Rectal smooth muscle tissue (tissue), 1 donor: Measurements from ENCODE around the gene BID.
A peak's percentile ranks its signal among the peaks of the same experiment; 100 is the strongest.

Experiments
- H3K27ac ChIP-seq: one replicate; pipeline ENCODE4 v1.7.0; 2013; ENCODE audit warnings: low read depth, low read length, inconsistent platforms
- H3K27me3 ChIP-seq: one replicate; pipeline ENCODE4 v1.7.0; 2013; ENCODE audit warnings: low read length; ENCODE audit not compliant: control insufficient read depth, insufficient read depth
- H3K36me3 ChIP-seq: one replicate; pipeline ENCODE4 v1.7.0; 2013; ENCODE audit warnings: low read length; ENCODE audit not compliant: control insufficient read depth, insufficient read depth
- H3K4me1 ChIP-seq: one replicate; pipeline ENCODE4 v1.7.0; 2013; ENCODE audit warnings: low read length; ENCODE audit not compliant: control insufficient read depth, insufficient read depth
- H3K4me3 ChIP-seq: one replicate; pipeline ENCODE4 v1.7.0; 2013; ENCODE audit warnings: low read length
- H3K9ac ChIP-seq: one replicate; pipeline ENCODE4 v1.7.0; 2013; ENCODE audit warnings: low read length

Gene BID

GRCh38 chr22:17774206-17774925 lies at the start of gene BID:
Gene BID, minus strand, starts transcription at chr22:17774469. Its CDS starts 24,353 bp downstream, at chr22:17750116.
- Histone ChIP-seq H3K36me3 (no peaks in the 10 kb centered on the region), H3K4me1 (no peaks in the 10 kb centered on the region), H3K9ac (peak within 1 kb of the TSS; percentile 59), H3K27me3 (no peaks in the 10 kb centered on the region), H3K4me3 (peak within 1 kb of the TSS; percentile 59), H3K27ac (no peak within 1 kb of the TSS)

- Histone ChIP-seq H3K36me3 (peaks cover 27% of the 10 kb centered on the region), H3K27ac (no peak overlapping the region), H3K27me3 (no peaks in the 10 kb centered on the region), H3K4me3 (no peak overlapping the region), H3K4me1 (no peaks in the 10 kb centered on the region), H3K9ac (no peak overlapping the region)
Observed at GRCh38 chr22:17823964-17824363, 49.7 kb upstream of the BID start.

- H3K4me3 ChIP-seq: no peak overlapping the region
- no peak overlapping the region for H3K9ac ChIP-seq
- no peaks in the 10 kb centered on the region for H3K27me3 ChIP-seq
- H3K4me1 ChIP-seq: no peaks in the 10 kb centered on the region
- no peak overlapping the region for H3K27ac ChIP-seq
- peaks cover 23% of the 10 kb centered on the region for H3K36me3 ChIP-seq
Observed at GRCh38 chr22:17823226-17823625, 49.0 kb upstream of the BID start.

GRCh38 chr22:17822087-17822486 lies 47.8 kb upstream of the BID start:
- no peak overlapping the region for H3K9ac ChIP-seq
- H3K36me3 ChIP-seq: peaks cover 16% of the 10 kb centered on the region
- no peaks in the 10 kb centered on the region for H3K27me3 ChIP-seq
- H3K4me3 ChIP-seq: no peak overlapping the region
- no peaks in the 10 kb centered on the region for H3K4me1 ChIP-seq
- H3K27ac ChIP-seq: no peak overlapping the region

- no peaks in the 10 kb centered on the region for H3K4me1 ChIP-seq
- H3K4me3 ChIP-seq: no peak overlapping the region
- no peak overlapping the region for H3K9ac ChIP-seq
- no peak overlapping the region for H3K27ac ChIP-seq
- no peaks in the 10 kb centered on the region for H3K27me3 ChIP-seq
- H3K36me3 ChIP-seq: peaks cover 18% of the 10 kb centered on the region
Observed at GRCh38 chr22:17820879-17821439, 46.7 kb upstream of the BID start.

GRCh38 chr22:17818649-17819048 lies 44.4 kb upstream of the BID start:
- H3K4me3 ChIP-seq: no peak overlapping the region
- H3K36me3 ChIP-seq: peaks cover 15% of the 10 kb centered on the region
- no peak overlapping the region for H3K9ac ChIP-seq
- no peaks in the 10 kb centered on the region for H3K27me3 ChIP-seq
- no peak overlapping the region for H3K27ac ChIP-seq
- H3K4me1 ChIP-seq: no peaks in the 10 kb centered on the region

GRCh38 chr22:17818180-17818579 lies 43.9 kb upstream of the BID start:
- no peak overlapping the region for H3K4me3 ChIP-seq
- H3K36me3 ChIP-seq: peaks cover 20% of the 10 kb centered on the region
- no peaks in the 10 kb centered on the region for H3K27me3 ChIP-seq
- no peak overlapping the region for H3K27ac ChIP-seq
- H3K4me1 ChIP-seq: no peaks in the 10 kb centered on the region
- H3K9ac ChIP-seq: no peak overlapping the region

- H3K4me1 ChIP-seq: no peaks in the 10 kb centered on the region
- H3K27me3 ChIP-seq: no peaks in the 10 kb centered on the region
- H3K27ac ChIP-seq: no peak overlapping the region
- no peak overlapping the region for H3K9ac ChIP-seq
- peaks cover 21% of the 10 kb centered on the region for H3K36me3 ChIP-seq
- H3K4me3 ChIP-seq: no peak overlapping the region
Observed at GRCh38 chr22:17817511-17818065, 43.3 kb upstream of the BID start.

- H3K27me3 ChIP-seq: no peaks in the 10 kb centered on the region
Observed at GRCh38 chr22:17817079-17817478, 42.8 kb upstream of the BID start.

GRCh38 chr22:17816649-17817048 lies 42.4 kb upstream of the BID start:
- H3K27ac ChIP-seq: no peak overlapping the region
- H3K9ac ChIP-seq: no peak overlapping the region
- no peak overlapping the region for H3K4me3 ChIP-seq
- no peaks in the 10 kb centered on the region for H3K4me1 ChIP-seq
- H3K27me3 ChIP-seq: no peaks in the 10 kb centered on the region
- peaks cover 21% of the 10 kb centered on the region for H3K36me3 ChIP-seq

More at GRCh38 chr22:17817079-17817478, 42.8 kb upstream of the BID start:
- H3K4me1 ChIP-seq: no peaks in the 10 kb centered on the region
- no peak overlapping the region for H3K4me3 ChIP-seq
- H3K27ac ChIP-seq: no peak overlapping the region
- peaks cover 21% of the 10 kb centered on the region for H3K36me3 ChIP-seq
- no peak overlapping the region for H3K9ac ChIP-seq

GRCh38 chr22:17815703-17816254 lies 41.5 kb upstream of the BID start:
- no peak overlapping the region for H3K4me3 ChIP-seq
- no peaks in the 10 kb centered on the region for H3K27me3 ChIP-seq
- H3K36me3 ChIP-seq: peaks cover 26% of the 10 kb centered on the region
- no peak overlapping the region for H3K27ac ChIP-seq
- H3K9ac ChIP-seq: no peak overlapping the region
- no peaks in the 10 kb centered on the region for H3K4me1 ChIP-seq

- Histone ChIP-seq H3K36me3 (peaks cover 30% of the 10 kb centered on the region), H3K4me3 (no peak overlapping the region), H3K4me1 (no peaks in the 10 kb centered on the region), H3K27me3 (no peaks in the 10 kb centered on the region), H3K9ac (no peak overlapping the region), H3K27ac (no peak overlapping the region)
Observed at GRCh38 chr22:17814830-17815229, 40.6 kb upstream of the BID start.
